Measurements from ENCODE around the gene C1orf159.

- TF ChIP-seq CTCF (IDR thresholded peaks at IDR 0.05) (no peak), POLR2A (IDR thresholded peaks at IDR 0.05) (no peak)
These were observed 53.3 kb downstream of the C1orf159 start for GRCh38 chr1:1062348-1063163.

Measured in testis (tissue), 2 donors.